DOHH2 (cell line): ENCODE measurements around the gene TOMM34.

ENCODE experiments used
- EZH2phosphoT487 ChIP-seq: fragments of 200-600 bp; sonication (generic); IDR thresholded peaks from 2 replicates; pipeline ENCODE4 v1.6.1; 2017; ENCODE audit warnings: borderline replicate concordance, mild to moderate bottlenecking, antibody characterized with exemption, low read length, moderate library complexity, mixed read lengths
- TF ChIP-seq, protein P1 (sequence below): fragments of 200-600 bp; sonication (generic); IDR thresholded peaks from one replicate; pipeline ENCODE4 v1.5.1; 2014; ENCODE audit warnings: antibody characterized with exemption, mild to moderate bottlenecking, low read depth, low read length; ENCODE audit not compliant: poor library complexity, severe bottlenecking

DNA sequence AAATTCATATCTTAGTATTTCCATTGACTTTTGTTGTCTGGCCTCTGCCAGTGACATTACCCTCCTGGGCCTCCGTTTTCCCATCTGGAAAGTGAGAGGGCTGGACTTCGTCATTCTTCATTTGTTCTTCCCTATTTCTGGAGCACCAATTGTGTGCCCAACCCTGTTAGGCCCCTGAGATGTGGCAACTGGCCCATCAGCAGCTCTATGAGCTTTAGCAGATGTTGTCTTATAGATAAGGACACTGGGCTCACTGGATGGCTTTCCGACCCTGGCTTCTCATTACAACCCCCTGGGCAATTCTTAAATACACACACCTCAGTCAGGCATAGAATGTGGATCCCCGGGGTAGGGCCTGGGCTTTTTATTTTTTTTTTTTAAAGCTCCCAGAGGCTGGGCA lies 35.7 kb downstream of the TOMM34 start:
- TF ChIP-seq, protein P1, sequence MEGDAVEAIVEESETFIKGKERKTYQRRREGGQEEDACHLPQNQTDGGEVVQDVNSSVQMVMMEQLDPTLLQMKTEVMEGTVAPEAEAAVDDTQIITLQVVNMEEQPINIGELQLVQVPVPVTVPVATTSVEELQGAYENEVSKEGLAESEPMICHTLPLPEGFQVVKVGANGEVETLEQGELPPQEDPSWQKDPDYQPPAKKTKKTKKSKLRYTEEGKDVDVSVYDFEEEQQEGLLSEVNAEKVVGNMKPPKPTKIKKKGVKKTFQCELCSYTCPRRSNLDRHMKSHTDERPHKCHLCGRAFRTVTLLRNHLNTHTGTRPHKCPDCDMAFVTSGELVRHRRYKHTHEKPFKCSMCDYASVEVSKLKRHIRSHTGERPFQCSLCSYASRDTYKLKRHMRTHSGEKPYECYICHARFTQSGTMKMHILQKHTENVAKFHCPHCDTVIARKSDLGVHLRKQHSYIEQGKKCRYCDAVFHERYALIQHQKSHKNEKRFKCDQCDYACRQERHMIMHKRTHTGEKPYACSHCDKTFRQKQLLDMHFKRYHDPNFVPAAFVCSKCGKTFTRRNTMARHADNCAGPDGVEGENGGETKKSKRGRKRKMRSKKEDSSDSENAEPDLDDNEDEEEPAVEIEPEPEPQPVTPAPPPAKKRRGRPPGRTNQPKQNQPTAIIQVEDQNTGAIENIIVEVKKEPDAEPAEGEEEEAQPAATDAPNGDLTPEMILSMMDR: no peak
- no peak for TF ChIP-seq EZH2phosphoT487
